ENCODE results near the gene PRB4.
"Not testable (repeated sequence)": the region's sequence is repeated elsewhere in the genome, so short reads cannot be mapped to it uniquely, and the experiment has no call there.

Gene PRB4

DNA sequence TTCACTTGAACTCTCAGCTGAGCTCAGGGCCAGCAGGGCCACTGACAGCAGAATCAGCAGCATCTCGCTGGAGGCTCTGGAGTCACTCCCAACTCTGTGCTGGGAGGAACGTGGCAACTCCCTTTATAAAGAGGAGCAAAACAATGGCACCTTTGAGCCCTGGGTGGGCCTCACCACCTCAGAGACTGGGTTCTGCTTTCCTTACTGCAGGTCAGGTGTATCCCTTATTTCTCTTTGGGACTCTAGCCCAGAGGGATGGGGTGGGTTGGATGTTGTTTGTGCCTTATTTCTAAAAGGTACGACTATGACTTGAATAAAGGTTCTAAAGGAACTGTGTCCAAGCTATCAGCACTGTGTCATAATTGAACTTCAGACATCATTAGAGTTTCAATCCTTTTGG is at the start of gene PRB4:
TSS of gene PRB4 (minus strand) at position 101 of the 400 bp plus-strand sequence. CDS start at position 63, 38 bp downstream.
- no peak for DNase-seq (ENCODE audit: low spot score)

DNA sequence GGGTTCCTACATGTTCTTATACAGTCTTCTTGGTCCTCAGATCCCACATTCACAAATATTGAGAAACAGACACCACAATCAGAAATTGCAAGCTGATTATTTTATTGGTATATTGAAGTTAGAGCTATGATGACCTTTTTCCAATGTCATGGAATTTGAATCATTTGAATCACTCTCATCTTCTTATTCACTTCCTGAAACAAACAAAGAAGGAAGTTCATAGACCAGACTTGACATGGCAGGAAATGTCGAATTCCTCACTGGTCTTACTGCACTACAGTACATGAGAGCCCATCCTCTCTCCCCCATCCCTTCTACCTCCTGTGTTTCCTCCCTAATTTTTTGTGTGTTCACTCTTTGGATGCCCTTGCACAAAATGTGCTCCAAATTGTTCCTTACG is 41.5 kb upstream of the PRB4 start:
- not testable (repeated sequence) for DNase-seq (ENCODE audit: low spot score)

DNA sequence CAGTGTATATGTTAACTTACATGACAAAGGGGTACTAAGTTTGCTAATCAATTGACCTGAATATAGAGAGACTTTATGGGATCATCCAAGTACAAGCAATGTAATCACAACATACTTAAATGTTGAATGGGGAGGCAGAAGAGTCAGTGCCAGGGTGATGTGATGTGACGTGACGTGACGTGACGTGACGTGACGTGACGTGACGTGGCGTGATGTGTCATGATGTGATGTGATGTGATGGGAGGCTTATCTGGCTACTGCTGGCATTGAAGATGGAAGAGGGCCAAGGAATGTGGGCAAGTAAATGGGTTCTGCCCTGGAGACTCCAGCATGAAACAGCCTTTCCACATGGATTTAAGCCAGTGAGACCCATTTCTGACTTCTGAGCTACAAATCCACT is 38.2 kb upstream of the PRB4 start:
- no peak for DNase-seq (ENCODE audit: low spot score)

DNA sequence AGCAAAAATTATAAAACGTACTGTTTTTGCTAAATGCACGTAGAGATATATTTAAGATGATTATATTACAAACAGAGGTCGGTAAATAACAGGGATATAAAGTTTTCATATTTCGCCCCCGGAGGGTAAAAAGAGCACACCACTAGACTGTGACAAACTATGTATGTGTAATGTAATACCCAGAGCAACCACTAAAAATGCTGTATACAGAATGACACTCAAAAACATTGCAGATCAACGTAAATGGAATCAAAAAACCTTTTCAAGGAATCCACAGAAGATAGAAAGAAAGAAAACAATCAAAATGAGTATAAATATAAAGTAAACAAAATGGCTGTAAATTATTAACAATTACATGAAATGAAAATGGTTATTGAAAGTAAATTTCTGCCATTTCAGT is 37.6 kb upstream of the PRB4 start:
- DNase-seq (ENCODE audit: low spot score) = peak; percentile 20

DNA sequence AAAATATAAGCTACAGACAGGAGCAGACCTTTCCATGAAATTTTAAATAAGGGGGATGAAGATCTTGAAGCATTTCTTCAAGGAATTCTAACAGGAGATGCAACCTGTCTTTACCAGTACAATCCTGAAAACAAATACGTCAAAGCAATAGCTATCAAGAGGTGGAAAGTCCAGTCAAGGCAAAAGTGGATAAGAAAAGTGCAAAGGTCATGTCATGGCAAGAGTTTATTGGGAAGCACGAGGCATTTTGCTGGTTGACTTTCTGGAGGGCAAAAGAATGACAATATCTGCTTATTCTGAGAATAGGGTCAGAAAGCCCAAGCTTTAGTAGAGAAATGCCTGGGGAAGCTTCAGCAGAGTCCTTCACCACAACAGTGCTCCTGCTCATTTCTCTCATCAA is 34.3 kb upstream of the PRB4 start:
- DNase-seq (ENCODE audit: low spot score) = no peak

DNA sequence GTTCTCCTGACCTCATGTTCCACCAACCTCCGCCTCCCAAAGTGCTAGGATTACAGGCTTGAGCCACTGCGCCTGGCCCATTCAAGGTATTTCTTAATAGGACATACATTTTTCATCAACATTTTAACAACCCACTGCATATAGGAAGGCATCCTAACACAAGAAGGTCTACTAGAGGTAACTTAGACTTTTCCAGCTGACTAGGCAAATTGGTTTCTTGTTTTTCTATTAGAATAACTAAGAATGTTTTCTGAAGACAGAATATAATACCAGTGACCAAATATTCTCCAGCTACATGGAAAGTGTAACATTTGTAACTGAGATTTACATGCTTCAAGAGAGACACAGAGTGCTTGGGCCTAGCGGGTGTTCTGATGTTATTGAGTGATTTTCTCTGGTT is 14.2 kb upstream of the PRB4 start:
- DNase-seq (ENCODE audit: low spot score) = no peak

DNA sequence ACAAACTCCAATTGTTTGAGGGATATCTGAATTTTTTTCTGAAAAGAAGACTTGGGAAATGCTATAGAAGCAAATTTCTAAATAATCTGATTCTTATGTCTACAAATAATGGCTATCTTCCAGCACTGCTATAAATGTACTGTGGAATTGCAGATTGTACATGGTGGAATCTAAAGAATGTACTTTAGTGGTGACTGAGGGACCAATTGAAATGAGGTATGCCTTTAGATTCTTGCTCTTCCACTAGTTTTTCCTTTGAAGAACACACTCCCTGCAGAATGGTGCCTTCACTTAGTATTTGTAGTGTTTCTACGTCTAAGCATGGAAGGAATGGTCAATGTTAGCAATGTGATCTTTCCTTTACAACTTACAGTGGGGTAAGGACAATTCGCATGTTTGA is 11.7 kb upstream of the PRB4 start:
- no peak for DNase-seq (ENCODE audit: low spot score)

DNA sequence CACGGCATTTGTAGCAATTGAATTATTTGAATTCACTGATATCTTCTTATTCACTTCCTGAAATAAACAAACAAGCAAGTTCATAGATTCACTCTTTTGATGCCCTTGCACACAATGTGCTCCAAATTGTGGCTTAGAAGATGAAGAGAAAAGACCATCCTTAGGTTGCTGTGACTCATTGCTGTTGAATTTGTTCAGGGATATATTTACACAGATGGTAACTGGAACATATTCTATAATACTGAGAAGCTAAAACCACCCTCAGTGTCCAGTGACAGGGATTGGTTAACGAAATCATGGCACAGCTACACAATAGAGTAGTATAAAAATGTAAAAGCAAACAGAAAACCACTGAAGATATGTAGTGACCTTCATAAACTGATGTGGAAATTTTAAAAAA is 3.1 kb downstream of the PRB4 start:
- no peak for DNase-seq (ENCODE audit: low spot score)

DNA sequence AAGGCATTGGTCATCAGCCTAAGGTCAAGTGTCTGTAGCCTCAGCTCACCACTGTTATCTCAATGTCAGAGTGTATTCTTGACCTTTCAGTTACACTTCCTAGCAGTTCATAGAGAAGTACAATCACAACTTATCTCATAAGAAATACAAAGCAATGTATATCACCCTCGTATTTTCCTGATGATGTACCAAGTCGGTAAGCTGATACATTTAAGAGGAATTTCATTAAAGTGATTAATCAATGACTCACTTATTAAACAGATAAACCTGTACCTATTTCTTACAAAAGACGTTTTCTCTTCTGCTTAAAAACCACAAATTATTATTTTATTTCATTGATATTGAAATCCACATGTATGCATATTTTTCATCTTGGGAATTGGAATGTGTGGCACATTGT is 36.8 kb downstream of the PRB4 start:
- DNase-seq (ENCODE audit: low spot score) = no peak

DNA sequence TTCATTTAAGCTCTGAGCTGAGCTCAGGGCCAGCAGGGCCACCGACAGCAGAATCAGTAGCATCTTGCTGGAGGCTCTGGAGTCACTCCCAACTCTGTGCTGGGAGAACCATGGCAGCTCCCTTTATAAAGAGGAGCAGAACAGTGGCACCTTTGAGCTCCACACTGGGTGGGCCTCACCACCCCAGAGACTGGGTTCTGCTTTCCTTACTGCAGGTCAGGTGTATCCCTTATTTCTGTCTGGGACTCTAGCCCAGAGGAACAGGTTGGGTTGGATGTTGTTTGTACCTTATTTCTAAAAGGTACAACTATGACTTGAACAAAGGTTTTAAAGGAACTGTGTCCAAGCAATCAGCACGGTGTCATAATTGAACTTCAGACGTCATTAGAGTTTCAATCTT is 40.6 kb downstream of the PRB4 start, which contains the start of gene PRB3:
TSS of gene PRB3 (minus strand) at position 101 of the 400 bp plus-strand sequence. CDS start at position 63, 38 bp downstream.
- no peak for DNase-seq (ENCODE audit: low spot score)

DNA sequence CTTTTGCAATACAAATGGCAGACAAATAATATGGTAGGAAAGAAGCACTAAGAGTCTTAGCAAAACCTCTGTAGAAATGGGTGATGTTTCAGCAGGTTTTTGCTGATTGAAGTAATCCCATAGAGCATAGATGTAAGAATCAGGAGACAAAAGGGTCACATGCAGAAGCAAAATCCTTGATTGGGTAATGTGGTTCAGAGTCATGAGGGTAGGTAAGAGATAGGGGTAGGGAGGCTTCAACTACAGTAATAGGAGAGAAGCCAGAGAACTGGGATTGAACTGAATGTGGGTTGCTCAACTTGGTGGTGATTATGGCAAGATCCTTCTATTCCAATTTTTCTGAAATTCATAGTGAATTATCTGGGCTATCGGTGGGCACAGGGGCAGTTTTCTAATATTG is 45.7 kb downstream of the PRB4 start:
- no peak for DNase-seq (ENCODE audit: low spot score)
